Trophoblast cell (in vitro differentiated cells and primary cell): Measurements from ENCODE around the gene C17orf75.

Source experiments
- DNase-seq, 2 donors: peaks; one replicate each; pipeline ENCODE4 v3.0.0-alpha.2; 2016
- H2AFZ ChIP-seq: 2 replicates; pipeline ENCODE4 v1.6.1; 2013; ENCODE audit warnings: low read length, moderate library complexity, mild to moderate bottlenecking; ENCODE audit not compliant: insufficient read depth, poor library complexity
- H2AK5ac ChIP-seq: 2 replicates; pipeline ENCODE4 v1.6.1; 2013; ENCODE audit warnings: mild to moderate bottlenecking, low read length
- H2BK120ac ChIP-seq: 2 replicates; pipeline ENCODE4 v1.6.1; 2013; ENCODE audit warnings: low read length, mild to moderate bottlenecking, moderate library complexity; ENCODE audit not compliant: insufficient read depth, poor library complexity
- H2BK12ac ChIP-seq: 2 replicates; pipeline ENCODE4 v1.6.1; 2013; ENCODE audit warnings: mild to moderate bottlenecking, low read length, moderate library complexity
- H2BK5ac ChIP-seq: 2 replicates; pipeline ENCODE4 v1.6.1; 2013; ENCODE audit warnings: low read length, low read depth, moderate library complexity, mild to moderate bottlenecking; ENCODE audit not compliant: poor library complexity
- H3K14ac ChIP-seq: 2 replicates; pipeline ENCODE4 v1.6.1; 2013; ENCODE audit warnings: mild to moderate bottlenecking, low read length
- H3K18ac ChIP-seq: 2 replicates; pipeline ENCODE4 v1.6.1; 2013; ENCODE audit warnings: mild to moderate bottlenecking, low read length
- H3K23ac ChIP-seq: 2 replicates; pipeline ENCODE4 v1.6.1; 2013; ENCODE audit warnings: low read length
- H3K27ac ChIP-seq: 2 replicates; pipeline ENCODE4 v1.5.1; 2013; ENCODE audit warnings: low read depth, mild to moderate bottlenecking, inconsistent platforms, low read length, moderate library complexity
- H3K27me3 ChIP-seq: 2 replicates; pipeline ENCODE4 v1.6.1; 2013; ENCODE audit warnings: inconsistent platforms, mild to moderate bottlenecking, low read length, moderate library complexity; ENCODE audit not compliant: insufficient read depth
- H3K36me3 ChIP-seq, 2 experiments: 1 replicate in 1 of 2; 2 replicates in 1 of 2; pipeline ENCODE4 v1.6.1; 2013; ENCODE audit warnings: low read length in 2 of 2, mild to moderate bottlenecking in 2 of 2, moderate library complexity in 1 of 2; ENCODE audit not compliant: insufficient read depth in 2 of 2, control insufficient read depth in 1 of 2
- H3K4ac ChIP-seq: 2 replicates; pipeline ENCODE4 v1.6.1; 2013; ENCODE audit warnings: low read depth, mild to moderate bottlenecking, low read length, moderate library complexity
- H3K4me1 ChIP-seq, 2 experiments: 1 replicate in 1 of 2; 2 replicates in 1 of 2; pipeline ENCODE4 v1.6.1; 2013; ENCODE audit warnings: low read length in 2 of 2, mild to moderate bottlenecking in 2 of 2, moderate library complexity in 1 of 2; ENCODE audit not compliant: insufficient read depth in 2 of 2, control insufficient read depth in 1 of 2
- H3K4me2 ChIP-seq: 2 replicates; pipeline ENCODE4 v1.6.1; 2013; ENCODE audit warnings: inconsistent platforms, mild to moderate bottlenecking, low read length, moderate library complexity
- H3K4me3 ChIP-seq: 2 replicates; pipeline ENCODE4 v1.5.1; 2013; ENCODE audit warnings: mild to moderate bottlenecking, low read depth, low read length, inconsistent platforms
- H3K79me1 ChIP-seq: one replicate; pipeline ENCODE4 v1.6.1; 2013; ENCODE audit warnings: low read length
- H3K79me2 ChIP-seq: 2 replicates; pipeline ENCODE4 v1.6.1; 2013; ENCODE audit warnings: low read length, mild to moderate bottlenecking; ENCODE audit not compliant: control insufficient read depth, insufficient read depth, poor library complexity
- H3K9ac ChIP-seq: 2 replicates; pipeline ENCODE4 v1.6.1; 2013; ENCODE audit warnings: mild to moderate bottlenecking, low read length
- H3K9me3 ChIP-seq: 2 replicates; pipeline ENCODE4 v1.6.1; 2013; ENCODE audit warnings: low read depth, mild to moderate bottlenecking, control low read depth, inconsistent platforms, low read length; ENCODE audit not compliant: insufficient read depth
- H4K12ac ChIP-seq: 2 replicates; pipeline ENCODE4 v1.6.1; 2013; ENCODE audit warnings: low read depth, mild to moderate bottlenecking, low read length, moderate library complexity
- H4K8ac ChIP-seq: 2 replicates; pipeline ENCODE4 v1.6.1; 2013; ENCODE audit warnings: low read depth, mild to moderate bottlenecking, low read length, moderate library complexity
- H4K91ac ChIP-seq: one replicate; pipeline ENCODE4 v1.6.1; 2013; ENCODE audit warnings: low read depth, mild to moderate bottlenecking, low read length, moderate library complexity
- WGBS: extraction: QIAGEN DNeasy Blood & Tissue Kit; methylation state at CpG from one replicate; pipeline ENCODE4 v1.1.7; 2013; ENCODE audit warnings: missing lambda C conversion rate; ENCODE audit not compliant: insufficient read length, insufficient coverage; ENCODE audit errors: extremely low coverage; 5-methylcytosine and 5-hydroxymethylcytosine counted together

Gene C17orf75

DNA sequence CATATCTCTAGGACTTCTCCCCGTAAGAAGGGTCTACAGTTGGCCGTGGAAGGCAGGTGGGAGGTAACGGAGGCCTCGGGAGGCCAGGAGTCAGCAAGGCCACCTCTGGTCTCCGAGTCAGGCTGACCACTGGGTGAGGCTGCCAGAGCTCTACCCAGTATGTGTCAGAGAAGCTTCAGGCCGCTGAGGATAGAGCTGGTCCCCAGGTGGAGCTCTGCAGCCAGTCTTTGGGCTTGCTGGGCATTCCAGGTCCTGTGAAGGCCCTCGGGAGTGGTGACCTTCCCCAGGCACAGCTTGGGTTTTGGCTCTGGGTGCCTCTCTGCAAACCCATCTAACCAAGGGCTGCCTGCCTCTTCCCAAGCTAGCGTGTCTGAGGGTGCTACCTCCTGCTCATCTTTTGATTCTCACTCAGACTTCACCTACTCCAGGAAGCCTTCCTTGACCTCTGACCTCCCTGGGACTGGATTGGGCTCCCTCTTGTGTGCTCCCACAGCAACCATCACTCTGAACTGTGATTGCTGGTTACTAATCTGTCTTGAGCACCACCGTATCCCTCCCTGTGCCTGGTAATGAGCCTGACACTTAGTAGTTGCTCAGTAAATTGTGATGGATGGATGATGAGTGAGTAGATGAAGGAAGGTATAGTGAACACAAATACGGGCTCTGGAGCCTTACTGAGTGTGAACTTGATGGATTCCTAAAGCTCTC lies 54.0 kb downstream of the C17orf75 start:
- Histone ChIP-seq H2BK12ac (no peak overlapping the region), H3K4ac (no peak overlapping the region), H3K79me1 (no peaks in the 10 kb centered on the region), H3K36me3 (no peaks in the 10 kb centered on the region), H4K12ac (no peak overlapping the region), H3K4me3 (no peak overlapping the region), H3K14ac (no peak overlapping the region), H3K9me3 (peaks cover 2% of the 10 kb centered on the region), H3K4me2 (no peak overlapping the region), H3K79me2 (no peaks in the 10 kb centered on the region), H2BK120ac (no peak overlapping the region), H3K27me3 (no peaks in the 10 kb centered on the region), H4K91ac (no peak overlapping the region), H3K4me1 (no peaks in the 10 kb centered on the region), H3K27ac (no peak overlapping the region), H3K9ac (no peak overlapping the region), H2BK5ac (no peak overlapping the region), H4K8ac (no peak overlapping the region), H2AFZ (no peak overlapping the region), H2AK5ac (no peak overlapping the region), H3K23ac (no peak overlapping the region), H3K18ac (no peak overlapping the region)
- no CpG with 5 or more reads among the region's 10 CpGs for WGBS
- no peak for DNase-seq

DNA sequence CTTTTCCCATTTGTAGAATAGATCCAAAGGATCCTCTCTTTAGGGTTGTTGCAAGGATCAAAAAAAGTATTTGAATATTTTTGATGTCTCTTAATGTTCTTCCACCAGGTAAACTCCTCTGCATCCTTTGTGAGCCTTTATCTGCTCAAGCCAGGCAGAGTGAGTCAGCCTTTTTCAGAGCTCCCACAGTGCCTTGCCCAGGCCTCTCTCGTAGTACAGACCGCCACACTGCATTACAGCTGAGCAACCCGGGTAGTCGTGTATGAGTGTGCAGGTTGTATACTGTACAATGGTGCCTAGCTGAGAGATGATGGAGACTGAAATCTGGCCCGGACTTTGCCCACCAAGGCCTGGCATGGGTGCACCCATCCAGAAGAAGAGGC lies 55.5 kb downstream of the C17orf75 start:
- Histone ChIP-seq H4K91ac (no peak overlapping the region), H2AK5ac (no peak overlapping the region), H4K12ac (no peak overlapping the region), H2BK12ac (no peak overlapping the region), H3K4ac (no peak overlapping the region), H3K4me2 (no peak overlapping the region), H3K79me2 (no peaks in the 10 kb centered on the region), H3K4me3 (no peak overlapping the region), H2BK120ac (no peak overlapping the region), H2AFZ (no peak overlapping the region), H4K8ac (no peak overlapping the region), H2BK5ac (no peak overlapping the region), H3K27me3 (no peaks in the 10 kb centered on the region), H3K14ac (no peak overlapping the region), H3K79me1 (no peaks in the 10 kb centered on the region), H3K4me1 (no peaks in the 10 kb centered on the region), H3K27ac (no peak overlapping the region), H3K36me3 (no peaks in the 10 kb centered on the region), H3K23ac (no peak overlapping the region), H3K9me3 (peaks cover 2% of the 10 kb centered on the region), H3K9ac (no peak overlapping the region), H3K18ac (no peak overlapping the region)
- no CpG with 5 or more reads among the region's 5 CpGs for WGBS
- DNase-seq: no peak

DNA sequence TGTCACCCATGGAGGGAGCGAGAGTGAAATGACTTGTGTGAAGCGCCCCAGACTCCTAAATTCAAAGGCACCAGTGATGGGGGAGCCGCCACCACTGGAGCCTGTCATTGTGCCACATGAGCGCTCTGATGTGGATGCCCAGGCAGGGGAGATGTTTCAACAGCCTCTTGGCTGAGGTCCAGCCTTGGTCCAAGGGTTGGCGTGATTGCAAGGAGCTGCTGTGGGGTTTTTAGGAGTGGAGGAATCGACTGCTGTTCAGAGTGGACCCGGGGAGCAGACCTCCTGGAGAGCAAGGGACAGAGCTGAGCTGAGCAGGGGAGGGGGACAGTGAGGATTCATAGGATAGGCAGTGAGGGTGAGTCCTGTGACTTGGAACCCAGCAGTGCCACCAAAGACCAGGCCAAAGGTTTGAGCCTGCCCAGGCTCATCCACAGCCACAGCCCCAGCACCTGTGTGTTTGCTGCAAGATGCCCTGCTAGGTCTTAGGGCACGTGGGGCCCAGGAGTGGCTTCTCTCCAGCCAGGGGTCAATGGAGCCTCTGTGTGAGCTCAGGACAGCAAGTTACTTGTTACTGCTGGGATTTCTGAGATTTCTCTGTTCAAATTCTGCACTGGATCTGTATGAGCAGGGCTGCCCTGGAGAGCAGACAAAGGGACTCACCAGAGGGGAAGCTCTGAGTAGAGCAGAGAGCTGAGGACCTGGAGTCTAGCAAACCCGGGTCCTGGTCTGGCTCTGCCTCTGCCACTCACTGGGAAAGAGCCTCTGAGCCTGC lies 56.0 kb downstream of the C17orf75 start:
- no peak for DNase-seq
- no peak overlapping the region for H2BK120ac ChIP-seq
- H2AFZ ChIP-seq: no peak overlapping the region
- H4K91ac ChIP-seq: no peak overlapping the region
- no peak overlapping the region for H3K18ac ChIP-seq
- no peak overlapping the region for H2BK5ac ChIP-seq
- no peak overlapping the region for H3K9ac ChIP-seq
- no peak overlapping the region for H4K8ac ChIP-seq
- H3K23ac ChIP-seq: no peak overlapping the region
- no peak overlapping the region for H3K27ac ChIP-seq
- no peaks in the 10 kb centered on the region for H3K4me1 ChIP-seq
- no peaks in the 10 kb centered on the region for H3K79me1 ChIP-seq
- H3K9me3 ChIP-seq: peaks cover 2% of the 10 kb centered on the region
- H3K4me2 ChIP-seq: no peak overlapping the region
- H2BK12ac ChIP-seq: no peak overlapping the region
- H3K79me2 ChIP-seq: no peaks in the 10 kb centered on the region
- WGBS: no CpG with 5 or more reads among the region's 9 CpGs
- no peak overlapping the region for H4K12ac ChIP-seq
- H2AK5ac ChIP-seq: no peak overlapping the region
- no peaks in the 10 kb centered on the region for H3K36me3 ChIP-seq
- H3K14ac ChIP-seq: no peak overlapping the region
- no peak overlapping the region for H3K4me3 ChIP-seq
- H3K27me3 ChIP-seq: no peaks in the 10 kb centered on the region
- H3K4ac ChIP-seq: no peak overlapping the region

DNA sequence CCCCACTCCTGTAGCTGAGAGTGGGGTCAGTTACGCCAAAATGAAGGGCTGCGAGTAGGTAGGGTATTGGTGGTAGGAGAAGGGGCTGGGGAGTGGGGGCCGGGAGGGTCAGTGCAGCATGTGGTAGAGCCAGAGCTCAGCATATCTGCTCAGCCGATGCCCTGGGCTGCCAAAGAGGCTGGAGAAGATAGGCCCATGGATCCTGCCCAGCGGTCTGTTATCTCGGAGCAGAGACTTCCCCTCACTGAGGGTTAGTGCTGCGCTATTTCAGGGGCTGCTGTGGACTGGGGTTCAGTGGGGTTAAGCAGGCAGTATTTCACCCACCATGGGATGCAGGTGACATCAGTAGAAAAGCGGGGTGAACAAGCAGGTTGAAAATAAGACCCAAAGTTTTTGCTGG lies 56.7 kb downstream of the C17orf75 start:
- Histone ChIP-seq H4K91ac (no peak overlapping the region), H2BK12ac (no peak overlapping the region), H3K79me2 (no peaks in the 10 kb centered on the region), H3K79me1 (no peaks in the 10 kb centered on the region), H2AFZ (no peak overlapping the region), H2BK120ac (no peak overlapping the region), H3K36me3 (no peaks in the 10 kb centered on the region), H3K9me3 (peaks cover 2% of the 10 kb centered on the region), H3K4me2 (no peak overlapping the region), H3K4me3 (no peak overlapping the region), H3K9ac (no peak overlapping the region), H3K27me3 (no peaks in the 10 kb centered on the region), H3K27ac (no peak overlapping the region), H4K12ac (no peak overlapping the region), H3K4me1 (no peaks in the 10 kb centered on the region), H3K14ac (no peak overlapping the region), H2BK5ac (no peak overlapping the region), H3K18ac (no peak overlapping the region), H3K4ac (no peak overlapping the region), H4K8ac (no peak overlapping the region), H2AK5ac (no peak overlapping the region), H3K23ac (no peak overlapping the region)
- DNase-seq: no peak
- WGBS: no CpG with 5 or more reads among the region's 8 CpGs
